H9 (cell line): Measurements from ENCODE around the gene MCF2L. TPM values are rescaled to one million over a fixed set of nuclear protein-coding genes. Genes with fewer than 3 reads are reported as not detected.

Experiments
- DNase-seq: peaks from one replicate; pipeline ENCODE4 v3.0.0-alpha.2; 2017
- H2AFZ ChIP-seq: one replicate; pipeline ENCODE4 v1.6.1; 2013; ENCODE audit warnings: mild to moderate bottlenecking, low read length, control low read depth, moderate library complexity
- H2AK5ac ChIP-seq: 2 replicates; pipeline ENCODE4 v1.6.1; 2013; ENCODE audit warnings: low read length, control low read depth, mixed read lengths; ENCODE audit not compliant: insufficient read length
- H2BK120ac ChIP-seq: one replicate; pipeline ENCODE4 v1.6.1; 2013; ENCODE audit warnings: low read depth, mild to moderate bottlenecking, low read length, control low read depth, inconsistent platforms; ENCODE audit not compliant: poor library complexity, severe bottlenecking
- H2BK12ac ChIP-seq: 2 replicates; pipeline ENCODE4 v1.6.1; 2013; ENCODE audit warnings: low read length, control low read depth, mixed read lengths, low read depth; ENCODE audit not compliant: insufficient read length
- H2BK15ac ChIP-seq: 2 replicates; pipeline ENCODE4 v1.6.1; 2013; ENCODE audit warnings: low read depth, low read length, control low read depth
- H2BK20ac ChIP-seq: one replicate; pipeline ENCODE4 v1.6.1; 2013; ENCODE audit warnings: low read depth, mild to moderate bottlenecking, low read length, control low read depth, inconsistent platforms; ENCODE audit not compliant: poor library complexity, severe bottlenecking
- H2BK5ac ChIP-seq: 2 replicates; pipeline ENCODE4 v1.6.1; 2013; ENCODE audit warnings: low read length, control low read depth, mixed read lengths; ENCODE audit not compliant: insufficient read length
- H3K14ac ChIP-seq: 2 replicates; pipeline ENCODE4 v1.6.1; 2013; ENCODE audit warnings: low read length, control low read depth; ENCODE audit not compliant: insufficient read depth
- H3K18ac ChIP-seq: 2 replicates; pipeline ENCODE4 v1.6.1; 2013; ENCODE audit warnings: low read depth, mild to moderate bottlenecking, mixed read lengths, low read length, control low read depth; ENCODE audit not compliant: insufficient read length
- H3K23ac ChIP-seq: 2 replicates; pipeline ENCODE4 v1.6.1; 2013; ENCODE audit warnings: low read length, control low read depth, mixed read lengths, low read depth; ENCODE audit not compliant: insufficient read length
- H3K23me2 ChIP-seq: 2 replicates; pipeline ENCODE4 v1.6.1; 2013; ENCODE audit warnings: low read depth, mild to moderate bottlenecking, mixed read lengths, low read length, control low read depth; ENCODE audit not compliant: insufficient read length, poor library complexity, severe bottlenecking
- H3K27ac ChIP-seq: 2 replicates; pipeline ENCODE4 v1.5.1; 2013; ENCODE audit warnings: low read length, control low read depth, mixed read lengths, low read depth; ENCODE audit not compliant: insufficient read length
- H3K27me3 ChIP-seq: 2 replicates; pipeline ENCODE4 v1.6.1; 2013; ENCODE audit warnings: low read length, control low read depth, inconsistent platforms; ENCODE audit not compliant: insufficient read depth
- H3K4ac ChIP-seq: 2 replicates; pipeline ENCODE4 v1.6.1; 2013; ENCODE audit warnings: low read depth, mild to moderate bottlenecking, control low read depth, inconsistent platforms, low read length, moderate library complexity
- H3K4me1 ChIP-seq: 2 replicates; pipeline ENCODE4 v1.6.1; 2013; ENCODE audit warnings: low read length, control low read depth, inconsistent platforms; ENCODE audit not compliant: insufficient read depth
- H3K4me2 ChIP-seq: 2 replicates; pipeline ENCODE4 v1.6.1; 2013; ENCODE audit warnings: low read length, control low read depth, mixed read lengths; ENCODE audit not compliant: insufficient read length, insufficient read depth
- H3K56ac ChIP-seq: 2 replicates; pipeline ENCODE4 v1.6.1; 2013; ENCODE audit warnings: low read depth, mild to moderate bottlenecking, mixed read lengths, low read length, control low read depth; ENCODE audit not compliant: insufficient read length
- H3K79me1 ChIP-seq: 2 replicates; pipeline ENCODE4 v1.6.1; 2013; ENCODE audit warnings: low read depth, mild to moderate bottlenecking, moderate library complexity, low read length, control low read depth, inconsistent platforms; ENCODE audit not compliant: insufficient read depth, poor library complexity, severe bottlenecking
- H3K79me2 ChIP-seq: 2 replicates; pipeline ENCODE4 v1.6.1; 2013; ENCODE audit warnings: low read length, control low read depth, inconsistent platforms; ENCODE audit not compliant: insufficient read depth
- H3K9ac ChIP-seq: 2 replicates; pipeline ENCODE4 v1.6.1; 2013; ENCODE audit warnings: low read length, control low read depth, mixed read lengths; ENCODE audit not compliant: insufficient read length; ENCODE audit errors: extremely low read depth
- H3K9me3 ChIP-seq: one replicate; pipeline ENCODE4 v1.6.1; 2013; ENCODE audit warnings: low read depth, low read length, inconsistent platforms; ENCODE audit not compliant: control insufficient read depth
- H3T11ph ChIP-seq: one replicate; pipeline ENCODE4 v1.6.1; 2013; ENCODE audit warnings: mild to moderate bottlenecking, low read length, control low read depth, inconsistent platforms
- H4K20me1 ChIP-seq: one replicate; pipeline ENCODE4 v1.6.1; 2013; ENCODE audit not compliant: control insufficient read depth, insufficient read length, insufficient read depth
- H4K5ac ChIP-seq: 2 replicates; pipeline ENCODE4 v1.6.1; 2013; ENCODE audit warnings: low read depth, mild to moderate bottlenecking, mixed read lengths, low read length, control low read depth; ENCODE audit not compliant: insufficient read length
- H4K8ac ChIP-seq: replicated peaks from 2 replicates; pipeline ENCODE4 v1.6.1; 2013; ENCODE audit warnings: low read length, control low read depth, mixed read lengths, low read depth; ENCODE audit not compliant: insufficient read length
- H4K91ac ChIP-seq: 2 replicates; pipeline ENCODE4 v1.6.1; 2013; ENCODE audit warnings: low read depth, mild to moderate bottlenecking, moderate library complexity, mixed read lengths, low read length, control low read depth; ENCODE audit not compliant: insufficient read length
- H3K27ac Mint-ChIP-seq, 3 experiments: 2 replicates in 2 of 3; 3 replicates in 1 of 3; pipeline ENCODE4 v1.8.0; 2020 to 2021; ENCODE audit warnings: mixed read lengths in 3 of 3, mild to moderate bottlenecking in 1 of 3, moderate library complexity in 1 of 3
- H3K27me3 Mint-ChIP-seq: 2 replicates; pipeline ENCODE4 v1.8.0; 2021; ENCODE audit warnings: low read depth, mild to moderate bottlenecking, moderate library complexity, mixed read lengths
- H3K36me3 Mint-ChIP-seq, 3 experiments: 2 replicates in 2 of 3; 3 replicates in 1 of 3; pipeline ENCODE4 v1.8.0; 2020 to 2021; ENCODE audit warnings: low read depth in 3 of 3, mixed read lengths in 3 of 3; ENCODE audit not compliant: insufficient read depth in 1 of 3
- H3K4me1 Mint-ChIP-seq, 2 experiments: 2 replicates each; pipeline ENCODE4 v1.8.0; 2020; ENCODE audit warnings: mixed read lengths in 2 of 2
- H3K4me3 Mint-ChIP-seq, 2 experiments: 2 replicates in 1 of 2; 3 replicates in 1 of 2; pipeline ENCODE4 v1.8.0; 2020 to 2021; ENCODE audit warnings: mild to moderate bottlenecking in 2 of 2, mixed read lengths in 2 of 2, moderate library complexity in 1 of 2
- H3K9me3 Mint-ChIP-seq, 2 experiments: 2 replicates in 1 of 2; 3 replicates in 1 of 2; pipeline ENCODE4 v1.8.0; 2020; ENCODE audit warnings: mild to moderate bottlenecking in 2 of 2, mixed read lengths in 2 of 2, moderate library complexity in 1 of 2
- WGBS: extraction: QIAGEN DNeasy Blood & Tissue Kit; methylation state at CpG from one replicate; pipeline ENCODE4 v1.1.7; 2013; ENCODE audit warnings: missing lambda C conversion rate, low lambda C conversion rate, mixed read lengths; ENCODE audit not compliant: insufficient read length; ENCODE audit errors: extremely low coverage; 5-methylcytosine and 5-hydroxymethylcytosine counted together
- total RNA-seq: library from RNA; stranded (reverse); gene quantifications from 2 replicates; pipeline ENCODE4 v1.2.1, GENCODE V29; 2021
- TF ChIP-seq, protein P1 (sequence below): fragments of 200-600 bp; sonication (generic); conservative IDR thresholded peaks from 3 replicates; pipeline ENCODE4 v1.8.0; 2021; ENCODE audit warnings: antibody characterized with exemption, mild to moderate bottlenecking

The MCF2L gene
- total RNA-seq, 1 experiment from 2014 or later: 18.5 TPM

DNA sequence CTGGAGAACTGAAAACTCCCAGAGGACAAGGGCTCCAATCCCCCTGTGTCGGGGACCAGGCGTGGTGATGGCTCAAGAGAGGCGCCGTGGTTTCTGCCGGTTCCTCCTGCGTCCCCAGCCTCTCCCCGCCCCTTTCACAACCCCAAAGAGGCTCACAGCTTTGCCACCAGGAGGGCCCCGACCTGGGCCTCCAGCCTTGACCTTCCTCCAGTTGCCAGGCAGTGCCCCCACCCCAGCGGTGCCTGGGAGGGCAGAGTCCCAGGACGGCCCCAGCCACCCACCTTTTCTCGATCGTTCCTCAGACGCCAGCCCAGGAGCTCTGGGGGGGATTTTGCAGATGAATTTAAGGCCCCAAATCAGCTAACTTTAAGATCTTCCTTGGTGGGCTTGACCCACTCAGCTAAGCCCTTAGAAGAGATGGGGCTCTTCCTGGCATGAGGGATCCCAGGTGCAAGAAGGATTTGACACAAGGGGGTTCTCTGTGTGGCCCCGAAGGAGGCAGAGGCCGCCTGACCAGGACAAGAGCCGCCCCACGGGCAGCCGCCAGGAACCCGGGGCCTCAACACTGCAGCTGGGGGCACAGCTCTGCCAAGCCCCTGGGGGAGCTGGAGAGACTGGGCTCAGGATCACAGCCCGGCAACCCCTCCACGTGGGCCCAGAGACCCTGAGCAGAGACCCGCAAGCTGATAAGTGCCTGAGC is 47.0 kb downstream of the MCF2L start:
- Histone ChIP-seq H3K4ac (no peak overlapping the region), H2BK12ac (no peak overlapping the region), H3K27ac (no peak overlapping the region), H2BK5ac (no peak overlapping the region), H3K23ac (no peak overlapping the region), H2BK120ac (no peak overlapping the region), H4K20me1 (no peaks in the 10 kb centered on the region), H2BK20ac (no peak overlapping the region), H3K14ac (no peak overlapping the region), H4K91ac (no peak overlapping the region), H3K23me2 (no peaks in the 10 kb centered on the region), H3K9me3 (no peaks in the 10 kb centered on the region), H3K79me1 (no peaks in the 10 kb centered on the region), H3T11ph (no peak overlapping the region), H2AK5ac (no peak overlapping the region), H4K5ac (no peak overlapping the region), H3K56ac (no peak overlapping the region), H2BK15ac (no peak overlapping the region), H4K8ac (no peak overlapping the region), H2AFZ (no peak overlapping the region), H3K4me2 (no peak overlapping the region), H3K18ac (no peak overlapping the region), H3K9ac (no peak overlapping the region), H3K27me3 (no peaks in the 10 kb centered on the region), H3K4me1 (no peaks in the 10 kb centered on the region), H3K79me2 (no peaks in the 10 kb centered on the region)
- Mint-ChIP-seq H3K27ac (no peak overlapping the region; a peak in 1 of 7 replicates), H3K4me1 (no peaks in the 10 kb centered on the region), H3K36me3 (peaks cover 4 to 16% (median 5%) of the 10 kb centered on the region in 3 experiments; a peak in 6 of 7 replicates), H3K4me3 (no peak overlapping the region), H3K9me3 (peaks cover 7 to 14% of the 10 kb centered on the region in 2 experiments; a peak in 4 of 5 replicates), H3K27me3 (no peaks in the 10 kb centered on the region)
- WGBS: no CpG with 5 or more reads among the region's 22 CpGs
- TF ChIP-seq, protein P1, sequence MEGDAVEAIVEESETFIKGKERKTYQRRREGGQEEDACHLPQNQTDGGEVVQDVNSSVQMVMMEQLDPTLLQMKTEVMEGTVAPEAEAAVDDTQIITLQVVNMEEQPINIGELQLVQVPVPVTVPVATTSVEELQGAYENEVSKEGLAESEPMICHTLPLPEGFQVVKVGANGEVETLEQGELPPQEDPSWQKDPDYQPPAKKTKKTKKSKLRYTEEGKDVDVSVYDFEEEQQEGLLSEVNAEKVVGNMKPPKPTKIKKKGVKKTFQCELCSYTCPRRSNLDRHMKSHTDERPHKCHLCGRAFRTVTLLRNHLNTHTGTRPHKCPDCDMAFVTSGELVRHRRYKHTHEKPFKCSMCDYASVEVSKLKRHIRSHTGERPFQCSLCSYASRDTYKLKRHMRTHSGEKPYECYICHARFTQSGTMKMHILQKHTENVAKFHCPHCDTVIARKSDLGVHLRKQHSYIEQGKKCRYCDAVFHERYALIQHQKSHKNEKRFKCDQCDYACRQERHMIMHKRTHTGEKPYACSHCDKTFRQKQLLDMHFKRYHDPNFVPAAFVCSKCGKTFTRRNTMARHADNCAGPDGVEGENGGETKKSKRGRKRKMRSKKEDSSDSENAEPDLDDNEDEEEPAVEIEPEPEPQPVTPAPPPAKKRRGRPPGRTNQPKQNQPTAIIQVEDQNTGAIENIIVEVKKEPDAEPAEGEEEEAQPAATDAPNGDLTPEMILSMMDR: no peak
- DNase-seq: no peak
